HL-60/S4 treated with retinoic acid at 250 ng/mL for 4 days and 3 days (cell line): ENCODE data around the gene SIRPB1.

Source experiments
- in situ Hi-C: fragments of 300-500 bp; cut with MboI; formaldehyde crosslinking; loops from 2 replicates; pipeline ENCODE4 v1.7.0; 2022; ENCODE audit warnings: low sequenced_read_pairs

The SIRPB1 gene

GRCh38 chr20:1619861-1620444 is at the start of gene SIRPB1:
TSS of gene SIRPB1 (minus strand) at chr20:1620009. CDS start at chr20:1619944, 65 bp downstream.
- in situ Hi-C loops = no loop called here

DNA sequence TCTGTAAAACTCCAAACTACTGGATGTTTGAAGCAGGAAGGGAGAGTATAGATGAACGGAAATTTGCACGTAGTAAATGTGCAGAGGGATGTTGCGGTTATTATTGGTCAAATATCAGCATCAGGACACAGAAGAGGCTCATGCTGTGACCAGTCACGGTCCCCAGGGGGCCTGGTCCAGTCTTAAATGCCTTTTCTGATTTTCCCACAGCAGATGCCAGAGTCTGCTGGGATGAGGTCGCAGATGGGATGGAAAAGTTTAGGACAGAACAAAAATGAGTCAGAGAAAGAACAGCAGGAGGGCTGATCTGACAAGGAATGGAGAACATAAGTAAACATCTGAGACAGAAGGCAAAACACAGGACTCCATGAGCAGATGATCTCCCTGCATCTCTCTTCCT is 49.5 kb upstream of the SIRPB1 start:
- in situ Hi-C loops = no loop called here

DNA sequence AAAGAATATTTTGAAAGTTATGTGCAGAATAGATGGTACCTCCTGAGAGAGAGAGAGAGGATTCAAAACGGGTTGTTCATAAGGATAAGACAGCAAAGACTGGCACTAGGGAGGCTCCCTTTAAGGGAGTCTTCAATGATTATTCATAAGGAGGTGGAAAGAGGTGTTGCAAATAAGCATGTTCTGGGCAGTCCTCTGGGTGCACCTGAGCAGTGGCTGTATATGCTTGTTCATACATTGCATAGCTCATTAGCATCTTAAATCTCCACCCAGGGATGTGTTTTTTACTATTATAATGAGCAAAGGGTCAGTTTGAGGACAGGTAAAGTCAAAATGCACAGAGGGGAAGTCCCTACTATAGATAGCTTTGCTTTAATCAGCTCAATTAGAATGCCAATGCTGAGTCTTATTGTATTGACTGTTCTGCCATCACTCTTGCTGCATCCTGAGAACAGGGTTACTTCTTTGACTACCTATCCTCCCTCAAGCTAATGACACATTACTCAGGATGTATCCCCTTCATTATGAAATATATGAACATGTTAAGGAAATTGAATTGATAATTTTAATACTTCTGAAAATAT is 47.8 kb upstream of the SIRPB1 start:
- in situ Hi-C loops = no loop called here

DNA sequence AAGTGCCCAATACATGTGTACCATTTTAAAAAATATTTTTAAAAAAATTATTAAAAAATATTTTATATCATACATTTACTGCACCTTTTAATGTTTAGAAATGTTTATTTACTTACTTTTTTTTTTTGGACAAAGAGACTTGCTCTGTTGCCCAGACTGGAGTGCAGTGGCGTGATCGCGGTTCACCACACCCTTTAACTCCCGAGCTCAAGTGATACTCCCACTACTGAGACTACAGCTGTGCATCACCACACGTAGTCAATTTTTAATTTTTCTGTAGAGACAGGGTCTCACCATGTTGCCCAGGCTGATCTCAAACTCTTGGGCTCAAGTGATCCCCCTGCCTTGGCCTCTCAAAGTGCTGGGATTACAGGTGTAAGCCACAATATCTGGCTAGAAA is 47.0 kb upstream of the SIRPB1 start:
- in situ Hi-C loops = no loop called here

- in situ Hi-C loops = no loop called here
Observed at GRCh38 chr20:1665345-1665744, 45.5 kb upstream of the SIRPB1 start.

DNA sequence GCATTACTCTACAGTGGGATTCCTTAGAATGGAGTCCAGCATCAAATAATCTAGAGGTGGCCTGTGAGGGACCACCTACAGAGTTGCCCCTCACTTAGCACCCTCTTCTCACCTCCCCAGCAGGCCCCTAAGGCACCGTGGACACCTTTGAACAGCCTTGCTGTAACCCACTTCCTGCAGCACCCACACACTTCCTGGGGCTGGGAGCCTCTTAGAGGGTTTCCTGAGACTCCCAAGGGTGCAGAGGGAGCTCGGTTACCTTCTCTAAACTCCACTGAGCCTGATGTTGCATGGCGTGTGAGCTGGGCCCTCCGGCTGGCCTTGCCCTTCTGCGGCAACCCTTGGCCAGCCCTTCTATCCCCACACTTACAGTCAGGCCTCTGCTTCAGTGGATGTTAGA is 45.1 kb upstream of the SIRPB1 start:
- in situ Hi-C loops = no loop called here

DNA sequence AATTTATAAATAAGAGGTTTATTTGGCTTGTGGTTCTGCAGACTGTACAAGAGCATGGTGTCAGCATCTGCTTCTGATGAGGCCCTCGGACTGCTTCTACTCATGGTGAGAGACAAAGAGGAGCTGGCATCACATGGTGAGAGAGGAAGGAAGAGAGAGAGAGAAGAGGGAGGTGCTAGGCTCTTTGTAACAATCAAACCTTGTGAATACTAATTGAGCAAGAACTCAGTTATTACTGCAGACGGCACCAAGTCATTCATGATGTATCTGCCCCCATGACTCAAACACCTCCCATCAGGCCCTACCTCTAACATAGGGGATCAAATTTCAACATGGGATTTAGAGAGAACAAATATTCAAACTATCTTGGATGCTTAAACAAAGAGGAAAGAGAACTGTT is 44.1 kb upstream of the SIRPB1 start:
- in situ Hi-C loops = no loop called here

DNA sequence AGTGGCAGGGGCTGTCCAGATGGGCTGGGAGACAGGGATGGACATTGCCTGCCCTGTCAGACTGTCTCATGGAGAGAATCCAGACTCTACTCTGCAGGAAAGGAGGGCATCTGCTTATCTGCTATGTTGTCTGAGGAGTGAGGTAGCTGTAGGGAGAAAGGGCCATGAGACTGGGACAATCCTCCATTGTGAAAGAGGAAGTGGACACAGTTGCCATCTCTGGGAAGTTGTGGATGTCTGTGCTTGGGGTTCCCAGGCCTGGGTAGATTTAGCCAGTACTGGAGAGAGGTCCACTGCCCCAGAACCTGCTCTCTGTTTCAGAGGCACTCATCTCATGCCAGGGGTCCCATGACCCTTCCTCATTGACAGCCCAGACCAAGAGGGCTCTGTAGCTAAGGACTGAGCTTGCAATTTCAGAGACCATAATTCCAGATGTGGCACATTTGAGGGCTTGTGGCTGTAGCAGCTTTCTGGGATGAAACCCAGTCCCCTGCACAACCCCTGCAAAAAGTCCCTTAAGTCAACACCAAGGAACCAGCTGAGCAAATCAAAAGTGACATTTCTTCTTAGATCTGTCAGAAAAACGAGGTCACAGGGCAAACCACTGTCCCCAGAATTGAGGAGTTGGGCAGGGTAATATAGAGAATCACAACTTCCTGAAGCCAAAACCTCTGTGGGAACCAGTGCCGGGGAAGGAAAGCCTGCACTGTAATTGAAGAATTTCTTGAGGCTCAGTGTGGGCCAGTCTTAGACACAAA is 41.9 kb upstream of the SIRPB1 start:
- in situ Hi-C loops = no loop called here

- in situ Hi-C loops = no loop called here
Observed at GRCh38 chr20:1660246-1660645, 40.4 kb upstream of the SIRPB1 start.

DNA sequence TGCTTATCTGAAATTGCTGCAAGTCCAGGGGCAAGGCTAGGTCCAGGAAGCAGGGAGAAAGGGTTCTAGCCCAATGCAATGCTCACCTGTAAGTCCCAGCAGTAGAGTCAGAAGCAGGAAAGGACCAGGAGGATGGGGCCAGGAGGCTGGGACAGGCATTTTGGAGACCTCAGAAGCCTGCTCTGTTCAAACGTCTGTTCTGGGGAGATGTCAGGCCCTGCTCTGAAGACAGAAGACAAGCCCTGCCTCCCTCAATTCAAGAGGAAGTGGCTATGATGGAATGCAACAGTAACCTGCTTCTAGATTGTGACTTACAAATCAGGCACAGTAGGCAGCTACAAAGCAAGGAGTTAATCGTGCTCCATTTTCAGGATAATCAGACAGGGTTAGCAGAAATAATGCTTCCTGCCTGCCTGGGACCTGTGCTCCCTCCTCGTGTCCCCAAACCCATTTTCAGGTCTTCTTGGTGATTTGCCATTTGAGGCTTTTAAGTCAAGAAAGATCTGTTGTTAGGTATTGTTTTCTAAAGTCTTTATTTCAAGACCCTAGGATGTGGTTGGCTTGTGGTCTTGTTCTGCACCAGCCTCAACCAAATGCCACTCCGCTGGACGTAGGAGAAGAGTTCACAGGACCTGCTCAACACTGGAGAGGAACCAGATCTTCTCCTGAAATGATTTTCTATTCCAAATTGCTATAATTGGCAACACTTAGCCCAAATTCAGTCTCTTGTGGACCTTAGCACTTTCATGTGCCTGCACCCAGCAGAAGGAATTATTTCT is 37.9 kb upstream of the SIRPB1 start, which contains the start of gene SIRPG:
Gene SIRPG, minus strand, starts transcription at position 224 of the 779 bp plus-strand sequence. Its CDS starts 65 bp downstream, at position 159.
- in situ Hi-C loops = no loop called here

DNA sequence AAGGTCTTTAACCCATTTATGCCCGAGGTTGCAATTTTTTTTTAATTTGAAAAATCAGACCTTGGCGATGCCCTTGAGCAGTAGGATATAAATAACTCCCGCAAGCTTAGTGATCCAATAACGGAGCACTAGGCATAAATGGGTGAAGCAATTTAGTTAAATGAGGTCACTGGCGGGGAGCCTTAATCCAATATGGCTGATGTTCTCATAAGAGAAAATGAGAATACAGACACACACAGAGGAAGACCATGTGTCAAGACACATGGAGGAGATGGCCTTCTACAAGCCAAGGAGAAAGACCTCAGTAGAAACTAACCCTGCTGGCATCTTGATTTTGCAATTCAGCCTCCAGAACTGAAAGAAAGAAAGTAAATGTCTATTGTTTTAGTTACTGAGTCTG is 37.0 kb upstream of the SIRPB1 start:
- in situ Hi-C loops = no loop called here

GRCh38 chr20:1654996-1655395 is 35.2 kb upstream of the SIRPB1 start:
- in situ Hi-C loops = no loop called here

- in situ Hi-C loops = no loop called here
Observed at GRCh38 chr20:1652960-1653359, 33.2 kb upstream of the SIRPB1 start.

DNA sequence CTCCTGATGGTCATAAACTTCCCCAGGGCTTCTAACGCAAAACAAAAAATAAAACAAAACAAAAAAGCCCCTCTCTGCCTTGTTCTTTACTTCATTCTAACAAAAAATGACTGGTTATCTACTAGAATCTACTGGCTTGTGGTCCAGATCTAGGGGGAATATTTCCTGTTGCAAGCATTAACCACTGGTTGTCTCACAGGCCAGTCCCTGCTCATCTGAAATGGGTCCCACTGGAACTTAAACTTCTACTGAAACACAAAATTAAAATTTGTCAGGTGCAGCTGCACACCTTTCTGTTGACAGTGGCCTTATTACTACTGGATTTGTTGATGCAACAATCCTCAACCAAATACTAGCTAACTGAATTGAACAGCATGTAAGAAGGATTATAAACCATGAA is 32.3 kb upstream of the SIRPB1 start:
- in situ Hi-C loops = no loop called here

- in situ Hi-C loops = no loop called here
Observed at GRCh38 chr20:1651268-1652058, 31.7 kb upstream of the SIRPB1 start.

- in situ Hi-C loops = loop anchor here (25.0 kb wide), 1 partner anchor 111 kb away; no protein-coding TSS in a partner anchor
Observed at GRCh38 chr20:1648101-1648500, 28.3 kb upstream of the SIRPB1 start.

GRCh38 chr20:1646975-1647431 is 27.2 kb upstream of the SIRPB1 start:
- in situ Hi-C loops = loop anchor here (25.0 kb wide), 1 partner anchor 110 kb away; no protein-coding TSS in a partner anchor

DNA sequence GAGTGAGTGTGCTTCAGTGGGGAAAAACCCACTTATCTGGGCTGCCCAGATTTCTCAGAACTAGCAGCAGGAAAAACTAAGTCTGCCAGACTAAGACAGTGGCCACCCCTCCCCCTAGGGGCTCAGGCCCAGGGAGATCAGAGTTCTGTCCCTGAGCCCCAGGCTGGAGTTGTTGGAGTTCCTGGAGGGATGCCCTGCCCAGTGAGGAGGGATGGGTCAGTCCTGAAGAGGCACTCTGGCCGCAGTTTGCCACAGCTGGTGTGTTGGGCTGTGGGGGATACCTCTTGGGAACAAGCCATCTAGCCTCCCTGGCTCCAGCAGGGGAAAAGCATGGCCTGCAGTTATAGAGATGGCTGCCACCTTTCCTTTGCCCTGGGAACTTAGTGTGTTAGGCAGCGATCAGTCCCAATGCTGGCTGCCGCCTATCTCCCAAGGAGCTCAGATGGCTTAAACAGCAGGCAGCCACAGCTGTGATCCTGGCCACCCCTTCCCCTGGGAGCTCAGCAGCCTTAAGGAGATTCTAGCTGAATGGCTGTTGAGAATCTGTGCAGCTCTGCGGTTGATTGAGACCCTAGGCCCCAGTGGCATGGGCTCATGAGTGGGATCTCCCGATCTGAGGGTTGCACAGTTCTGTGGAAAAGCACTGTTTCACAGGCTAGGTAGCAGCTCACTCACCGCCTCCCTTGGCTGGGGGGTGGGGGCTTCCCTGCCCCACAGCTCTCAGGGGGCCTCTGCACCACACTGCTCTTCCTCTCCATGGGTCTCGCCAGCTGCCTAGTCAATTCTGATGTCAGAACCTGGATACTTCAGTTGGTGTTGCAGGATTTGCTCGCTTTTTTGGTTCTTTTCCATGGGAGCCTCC is 24.5 kb upstream of the SIRPB1 start:
- in situ Hi-C loops = loop anchor here (25.0 kb wide), 1 partner anchor 107 kb away; no protein-coding TSS in a partner anchor

- in situ Hi-C loops = loop anchor here (25.0 kb wide), 1 partner anchor 101 kb away; no protein-coding TSS in a partner anchor
Observed at GRCh38 chr20:1638643-1639042, 18.8 kb upstream of the SIRPB1 start.
